ENCODE results near the gene HDAC6.

Gene HDAC6

GRCh38 chrX:48776818-48777439, 24.9 kb upstream of the HDAC6 start:
- TF ChIP-seq ZNF791 (tag by site-specific recombination; IDR thresholded peaks at IDR 0.05) (no peak), SP3 (tag by site-specific recombination; IDR thresholded peaks at IDR 0.05) (no peak)
- TF ChIP-seq, protein P1, sequence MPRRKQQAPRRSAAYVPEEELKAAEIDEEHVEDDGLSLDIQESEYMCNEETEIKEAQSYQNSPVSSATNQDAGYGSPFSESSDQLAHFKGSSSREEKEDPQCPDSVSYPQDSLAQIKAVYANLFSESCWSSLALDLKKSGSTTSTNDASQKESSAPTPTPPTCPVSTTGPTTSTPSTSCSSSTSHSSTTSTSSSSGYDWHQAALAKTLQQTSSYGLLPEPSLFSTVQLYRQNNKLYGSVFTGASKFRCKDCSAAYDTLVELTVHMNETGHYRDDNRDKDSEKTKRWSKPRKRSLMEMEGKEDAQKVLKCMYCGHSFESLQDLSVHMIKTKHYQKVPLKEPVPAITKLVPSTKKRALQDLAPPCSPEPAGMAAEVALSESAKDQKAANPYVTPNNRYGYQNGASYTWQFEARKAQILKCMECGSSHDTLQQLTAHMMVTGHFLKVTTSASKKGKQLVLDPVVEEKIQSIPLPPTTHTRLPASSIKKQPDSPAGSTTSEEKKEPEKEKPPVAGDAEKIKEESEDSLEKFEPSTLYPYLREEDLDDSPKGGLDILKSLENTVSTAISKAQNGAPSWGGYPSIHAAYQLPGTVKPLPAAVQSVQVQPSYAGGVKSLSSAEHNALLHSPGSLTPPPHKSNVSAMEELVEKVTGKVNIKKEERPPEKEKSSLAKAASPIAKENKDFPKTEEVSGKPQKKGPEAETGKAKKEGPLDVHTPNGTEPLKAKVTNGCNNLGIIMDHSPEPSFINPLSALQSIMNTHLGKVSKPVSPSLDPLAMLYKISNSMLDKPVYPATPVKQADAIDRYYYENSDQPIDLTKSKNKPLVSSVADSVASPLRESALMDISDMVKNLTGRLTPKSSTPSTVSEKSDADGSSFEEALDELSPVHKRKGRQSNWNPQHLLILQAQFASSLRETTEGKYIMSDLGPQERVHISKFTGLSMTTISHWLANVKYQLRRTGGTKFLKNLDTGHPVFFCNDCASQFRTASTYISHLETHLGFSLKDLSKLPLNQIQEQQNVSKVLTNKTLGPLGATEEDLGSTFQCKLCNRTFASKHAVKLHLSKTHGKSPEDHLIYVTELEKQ (tag by site-specific recombination; IDR thresholded peaks at IDR 0.05; ENCODE audit: borderline replicate concordance): no peak
- no peak overlapping the region for H3K4me3 ChIP-seq (ENCODE audit: low read depth, low read length)
- CTCF ChIA-PET: no interaction called here
- no peaks in the 10 kb centered on the region for H3K36me3 ChIP-seq (ENCODE audit: control insufficient read depth in 2 of 2, insufficient read depth in 1 of 2, low read length in 2 of 2)
- H3K27ac ChIP-seq (ENCODE audit: extremely low read depth, low read depth, low read length): no peak overlapping the region
- POLR2A ChIA-PET: interaction anchor here (1.4 kb wide), 1 partner anchor 121 kb away, joined by 3 read pairs; the partner anchor contains the start of genes PQBP1 and TIMM17B
- H3K9me3 ChIP-seq (ENCODE audit: control insufficient read depth, insufficient read depth, low read depth, low read length): no peaks in the 10 kb centered on the region
- H3K4me1 ChIP-seq (ENCODE audit: control insufficient read depth, insufficient read depth, low read length): no peaks in the 10 kb centered on the region

GRCh38 chrX:48779399-48779798, 22.5 kb upstream of the HDAC6 start:
- POLR2A ChIA-PET: no interaction called here
- TF ChIP-seq, protein P2, sequence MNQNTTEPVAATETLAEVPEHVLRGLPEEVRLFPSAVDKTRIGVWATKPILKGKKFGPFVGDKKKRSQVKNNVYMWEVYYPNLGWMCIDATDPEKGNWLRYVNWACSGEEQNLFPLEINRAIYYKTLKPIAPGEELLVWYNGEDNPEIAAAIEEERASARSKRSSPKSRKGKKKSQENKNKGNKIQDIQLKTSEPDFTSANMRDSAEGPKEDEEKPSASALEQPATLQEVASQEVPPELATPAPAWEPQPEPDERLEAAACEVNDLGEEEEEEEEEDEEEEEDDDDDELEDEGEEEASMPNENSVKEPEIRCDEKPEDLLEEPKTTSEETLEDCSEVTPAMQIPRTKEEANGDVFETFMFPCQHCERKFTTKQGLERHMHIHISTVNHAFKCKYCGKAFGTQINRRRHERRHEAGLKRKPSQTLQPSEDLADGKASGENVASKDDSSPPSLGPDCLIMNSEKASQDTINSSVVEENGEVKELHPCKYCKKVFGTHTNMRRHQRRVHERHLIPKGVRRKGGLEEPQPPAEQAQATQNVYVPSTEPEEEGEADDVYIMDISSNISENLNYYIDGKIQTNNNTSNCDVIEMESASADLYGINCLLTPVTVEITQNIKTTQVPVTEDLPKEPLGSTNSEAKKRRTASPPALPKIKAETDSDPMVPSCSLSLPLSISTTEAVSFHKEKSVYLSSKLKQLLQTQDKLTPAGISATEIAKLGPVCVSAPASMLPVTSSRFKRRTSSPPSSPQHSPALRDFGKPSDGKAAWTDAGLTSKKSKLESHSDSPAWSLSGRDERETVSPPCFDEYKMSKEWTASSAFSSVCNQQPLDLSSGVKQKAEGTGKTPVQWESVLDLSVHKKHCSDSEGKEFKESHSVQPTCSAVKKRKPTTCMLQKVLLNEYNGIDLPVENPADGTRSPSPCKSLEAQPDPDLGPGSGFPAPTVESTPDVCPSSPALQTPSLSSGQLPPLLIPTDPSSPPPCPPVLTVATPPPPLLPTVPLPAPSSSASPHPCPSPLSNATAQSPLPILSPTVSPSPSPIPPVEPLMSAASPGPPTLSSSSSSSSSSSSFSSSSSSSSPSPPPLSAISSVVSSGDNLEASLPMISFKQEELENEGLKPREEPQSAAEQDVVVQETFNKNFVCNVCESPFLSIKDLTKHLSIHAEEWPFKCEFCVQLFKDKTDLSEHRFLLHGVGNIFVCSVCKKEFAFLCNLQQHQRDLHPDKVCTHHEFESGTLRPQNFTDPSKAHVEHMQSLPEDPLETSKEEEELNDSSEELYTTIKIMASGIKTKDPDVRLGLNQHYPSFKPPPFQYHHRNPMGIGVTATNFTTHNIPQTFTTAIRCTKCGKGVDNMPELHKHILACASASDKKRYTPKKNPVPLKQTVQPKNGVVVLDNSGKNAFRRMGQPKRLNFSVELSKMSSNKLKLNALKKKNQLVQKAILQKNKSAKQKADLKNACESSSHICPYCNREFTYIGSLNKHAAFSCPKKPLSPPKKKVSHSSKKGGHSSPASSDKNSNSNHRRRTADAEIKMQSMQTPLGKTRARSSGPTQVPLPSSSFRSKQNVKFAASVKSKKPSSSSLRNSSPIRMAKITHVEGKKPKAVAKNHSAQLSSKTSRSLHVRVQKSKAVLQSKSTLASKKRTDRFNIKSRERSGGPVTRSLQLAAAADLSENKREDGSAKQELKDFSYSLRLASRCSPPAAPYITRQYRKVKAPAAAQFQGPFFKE (tag by site-specific recombination; IDR thresholded peaks at IDR 0.05; ENCODE audit: borderline replicate concordance): no peak
- TF ChIP-seq PRDM10 (tag by site-specific recombination; IDR thresholded peaks at IDR 0.05): no peak
- TF ChIP-seq ZNF146 (tag by site-specific recombination; IDR thresholded peaks at IDR 0.05): no peak
- TF ChIP-seq, protein P3, sequence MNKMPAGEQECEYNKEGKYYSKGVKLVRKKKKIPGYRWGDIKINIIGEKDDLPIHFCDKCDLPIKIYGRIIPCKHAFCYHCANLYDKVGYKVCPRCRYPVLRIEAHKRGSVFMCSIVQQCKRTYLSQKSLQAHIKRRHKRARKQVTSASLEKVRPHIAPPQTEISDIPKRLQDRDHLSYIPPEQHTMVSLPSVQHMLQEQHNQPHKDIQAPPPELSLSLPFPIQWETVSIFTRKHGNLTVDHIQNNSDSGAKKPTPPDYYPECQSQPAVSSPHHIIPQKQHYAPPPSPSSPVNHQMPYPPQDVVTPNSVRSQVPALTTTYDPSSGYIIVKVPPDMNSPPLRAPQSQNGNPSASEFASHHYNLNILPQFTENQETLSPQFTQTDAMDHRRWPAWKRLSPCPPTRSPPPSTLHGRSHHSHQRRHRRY (tag by site-specific recombination; IDR thresholded peaks at IDR 0.05): no peak
- TF ChIP-seq, protein P4, sequence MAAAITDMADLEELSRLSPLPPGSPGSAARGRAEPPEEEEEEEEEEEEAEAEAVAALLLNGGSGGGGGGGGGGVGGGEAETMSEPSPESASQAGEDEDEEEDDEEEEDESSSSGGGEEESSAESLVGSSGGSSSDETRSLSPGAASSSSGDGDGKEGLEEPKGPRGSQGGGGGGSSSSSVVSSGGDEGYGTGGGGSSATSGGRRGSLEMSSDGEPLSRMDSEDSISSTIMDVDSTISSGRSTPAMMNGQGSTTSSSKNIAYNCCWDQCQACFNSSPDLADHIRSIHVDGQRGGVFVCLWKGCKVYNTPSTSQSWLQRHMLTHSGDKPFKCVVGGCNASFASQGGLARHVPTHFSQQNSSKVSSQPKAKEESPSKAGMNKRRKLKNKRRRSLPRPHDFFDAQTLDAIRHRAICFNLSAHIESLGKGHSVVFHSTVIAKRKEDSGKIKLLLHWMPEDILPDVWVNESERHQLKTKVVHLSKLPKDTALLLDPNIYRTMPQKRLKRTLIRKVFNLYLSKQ (tag by site-specific recombination; IDR thresholded peaks at IDR 0.05; ENCODE audit: borderline replicate concordance): no peak
- no peak for TF ChIP-seq ZNF623 (tag by site-specific recombination; IDR thresholded peaks at IDR 0.05)
- TF ChIP-seq ZNF571 (tag by site-specific recombination; IDR thresholded peaks at IDR 0.05): no peak
- TF ChIP-seq ZNF114 (tag by site-specific recombination; IDR thresholded peaks at IDR 0.05): no peak
- no peak for TF ChIP-seq ZFP41 (tag by site-specific recombination; IDR thresholded peaks at IDR 0.05; ENCODE audit: borderline replicate concordance)
- TF ChIP-seq ZNF394 (tag by site-specific recombination; IDR thresholded peaks at IDR 0.05; ENCODE audit: borderline replicate concordance): no peak
- TF ChIP-seq KLF16 (tag by site-specific recombination; IDR thresholded peaks at IDR 0.05): no peak
- TF ChIP-seq OSR2 (tag by site-specific recombination; IDR thresholded peaks at IDR 0.05): no peak
- no peak for TF ChIP-seq ZNF132 (tag by site-specific recombination; IDR thresholded peaks at IDR 0.05; ENCODE audit: borderline replicate concordance)

More at GRCh38 chrX:48779399-48779798, 22.5 kb upstream of the HDAC6 start:
- no peak overlapping the region for H3K4me3 ChIP-seq (ENCODE audit: low read depth, low read length)
- CTCF ChIA-PET: no interaction called here
- H3K27ac ChIP-seq (ENCODE audit: extremely low read depth, low read depth, low read length): no peak overlapping the region
- no peaks in the 10 kb centered on the region for H3K36me3 ChIP-seq (ENCODE audit: control insufficient read depth in 2 of 2, insufficient read depth in 1 of 2, low read length in 2 of 2)
- H3K4me1 ChIP-seq (ENCODE audit: control insufficient read depth, insufficient read depth, low read length): no peaks in the 10 kb centered on the region
- no peaks in the 10 kb centered on the region for H3K9me3 ChIP-seq (ENCODE audit: control insufficient read depth, insufficient read depth, low read depth, low read length)

Measured in HEK293 (cell line).